WTC11 (cell line): ENCODE data around the gene GZMM. TPM values are rescaled to one million over a fixed set of nuclear protein-coding genes. Genes with fewer than 3 reads are reported as not detected.

Source experiments
- ATAC-seq: fragments of 200-7000 bp; cut with Tn5 transposase; 2 replicates; pipeline ENCODE4 v1.10.0; 2021; ENCODE audit warnings: mild to moderate bottlenecking, moderate library complexity
- CTCF ChIA-PET: fragments of 300-600 bp; sonication (Branson Sonifier 250); formaldehyde crosslinking; loops from one replicate; lab custom pipeline; 2021; ENCODE audit warnings: antibody characterized with exemption; lab: Charles Lee
- POLR2A ChIA-PET: fragments of 350-600 bp; sonication (Branson Sonifier 250); formaldehyde crosslinking; loops from one replicate; lab custom pipeline; 2021; ENCODE audit warnings: antibody characterized with exemption; lab: Charles Lee
- DNase-seq: peaks from one replicate; pipeline ENCODE4 v3.0.0; 2021; ENCODE audit warnings: low spot score
- H3K27ac Mint-ChIP-seq: 2 replicates; pipeline ENCODE4 v1.8.0; 2021; ENCODE audit warnings: mixed read lengths
- H3K27me3 Mint-ChIP-seq: 2 replicates; pipeline ENCODE4 v1.8.0; 2021; ENCODE audit warnings: low read depth, mild to moderate bottlenecking, moderate library complexity, mixed read lengths
- H3K36me3 Mint-ChIP-seq: 2 replicates; pipeline ENCODE4 v1.8.0; 2021; ENCODE audit warnings: mixed read lengths
- H3K4me1 Mint-ChIP-seq: 2 replicates; pipeline ENCODE4 v1.8.0; 2022; ENCODE audit warnings: mixed read lengths
- H3K4me3 Mint-ChIP-seq: 2 replicates; pipeline ENCODE4 v1.8.0; 2021; ENCODE audit warnings: mild to moderate bottlenecking, moderate library complexity, mixed read lengths
- H3K9me3 Mint-ChIP-seq: 2 replicates; pipeline ENCODE4 v1.8.0; 2021; ENCODE audit warnings: mixed read lengths
- CREM ChIP-seq: sonication (generic); formaldehyde crosslinking; IDR thresholded peaks from 2 replicates; pipeline ENCODE4 v1.8.1; 2022; ENCODE audit warnings: mild to moderate bottlenecking, missing genetic modification reagents, moderate library complexity
- FOXJ3 ChIP-seq: sonication (generic); formaldehyde crosslinking; IDR thresholded peaks from 2 replicates; pipeline ENCODE4 v1.9.0; 2021; ENCODE audit warnings: missing genetic modification reagents, mild to moderate bottlenecking, borderline replicate concordance
- FOXP1 ChIP-seq: sonication (generic); formaldehyde crosslinking; IDR thresholded peaks from 2 replicates; pipeline ENCODE4 v1.8.0; 2022; ENCODE audit warnings: missing genetic modification reagents, mild to moderate bottlenecking, moderate library complexity, borderline replicate concordance
- GTF2I ChIP-seq: fragments of 250-450 bp; sonication (Bioruptor Pico); conservative IDR thresholded peaks from 2 replicates; pipeline ENCODE4 v1.4.0; 2021; ENCODE audit warnings: mild to moderate bottlenecking
- JUN ChIP-seq: sonication (generic); formaldehyde crosslinking; IDR thresholded peaks from 2 replicates; pipeline ENCODE4 v1.8.0; 2023; ENCODE audit warnings: mild to moderate bottlenecking, missing genetic modification reagents
- NFATC4 ChIP-seq: fragments of 250-450 bp; sonication (Bioruptor Pico); IDR thresholded peaks from 2 replicates; pipeline ENCODE4 v1.9.0; 2021; ENCODE audit warnings: mild to moderate bottlenecking
- NR3C1 ChIP-seq: sonication (generic); formaldehyde crosslinking; conservative IDR thresholded peaks from 2 replicates; pipeline ENCODE4 v1.8.1; 2023; ENCODE audit warnings: low read depth, mild to moderate bottlenecking, missing genetic modification reagents
- SMAD4 ChIP-seq: sonication (generic); formaldehyde crosslinking; IDR thresholded peaks from 2 replicates; pipeline ENCODE4 v1.8.0; 2022; ENCODE audit warnings: mild to moderate bottlenecking, missing genetic modification reagents
- TEAD1 ChIP-seq: sonication (generic); formaldehyde crosslinking; IDR thresholded peaks from 2 replicates; pipeline ENCODE4 v1.8.0; 2022; ENCODE audit warnings: mild to moderate bottlenecking, missing genetic modification reagents
- TEAD4 ChIP-seq: sonication (generic); formaldehyde crosslinking; IDR thresholded peaks from 2 replicates; pipeline ENCODE4 v1.8.0; 2022; ENCODE audit warnings: mild to moderate bottlenecking, missing genetic modification reagents
- ZBTB21 ChIP-seq: sonication (generic); formaldehyde crosslinking; IDR thresholded peaks from 2 replicates; pipeline ENCODE4 v1.8.1; 2023; ENCODE audit warnings: mild to moderate bottlenecking, missing genetic modification reagents, borderline replicate concordance
- ZNF317 ChIP-seq: sonication (generic); formaldehyde crosslinking; IDR thresholded peaks from 2 replicates; pipeline ENCODE4 v1.8.1; 2023; ENCODE audit warnings: low read depth, mild to moderate bottlenecking, moderate library complexity, missing genetic modification reagents, borderline replicate concordance
- ZNF423 ChIP-seq: fragments of 250-450 bp; sonication (Bioruptor Pico); IDR thresholded peaks from 2 replicates; pipeline ENCODE4 v2.1.2; 2022; ENCODE audit warnings: mild to moderate bottlenecking, moderate library complexity
- ZNF671 ChIP-seq: fragments of 250-450 bp; sonication (Bioruptor Pico); IDR thresholded peaks from 2 replicates; pipeline ENCODE4 v1.8.0; 2021; ENCODE audit warnings: mild to moderate bottlenecking
- total RNA-seq: library from RNA; stranded (reverse); gene quantifications from 3 replicates; pipeline ENCODE4 v1.2.3, GENCODE V29; 2021
- TF ChIP-seq, protein P1 (sequence below): fragments of 200-600 bp; IDR thresholded peaks from 2 replicates; pipeline ENCODE4 v1.8.0; 2022; ENCODE audit warnings: antibody characterized with exemption
- TF ChIP-seq, protein P2 (sequence below): fragments of 250-450 bp; sonication (Bioruptor Pico); IDR thresholded peaks from 2 replicates; pipeline ENCODE4 v1.9.0; 2021; ENCODE audit warnings: mild to moderate bottlenecking, borderline replicate concordance
- TF ChIP-seq, protein P3 (sequence below): sonication (generic); formaldehyde crosslinking; IDR thresholded peaks from 2 replicates; pipeline ENCODE4 v1.8.1; 2023; ENCODE audit warnings: mild to moderate bottlenecking, missing genetic modification reagents
- TF ChIP-seq, protein P4 (sequence below): fragments of 250-450 bp; sonication (Bioruptor Pico); conservative IDR thresholded peaks from 2 replicates; pipeline ENCODE4 v1.9.0; 2021; ENCODE audit warnings: mild to moderate bottlenecking
- TF ChIP-seq, protein P5 (sequence below): sonication (generic); formaldehyde crosslinking; IDR thresholded peaks from 2 replicates; pipeline ENCODE4 v1.8.1; 2022; ENCODE audit warnings: low read depth, missing genetic modification reagents, borderline replicate concordance

Gene GZMM
- total RNA-seq, 1 experiment from 2014 or later = 0.68 TPM

DNA sequence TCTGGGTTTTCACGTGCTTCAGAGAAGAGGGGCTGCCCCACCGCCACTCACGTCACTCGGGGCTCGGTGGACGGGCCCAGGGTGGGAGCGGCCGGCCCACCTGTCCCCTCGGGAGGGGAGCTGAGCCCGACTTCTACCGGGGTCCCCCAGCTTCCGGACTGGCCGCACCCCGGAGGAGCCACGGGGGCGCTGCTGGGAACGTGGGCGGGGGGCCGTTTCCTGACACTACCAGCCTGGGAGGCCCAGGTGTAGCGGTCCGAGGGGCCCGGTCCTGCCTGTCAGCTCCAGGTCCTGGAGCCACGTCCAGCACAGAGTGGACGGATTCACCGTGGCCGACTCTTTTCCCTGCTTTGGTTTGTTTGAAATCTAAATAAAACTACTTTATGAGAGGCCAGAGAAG lies 2.2 kb upstream of the GZMM start:
- POLR2A ChIA-PET = interaction anchor here (1.0 to 1.5 kb wide), 3 partner anchors 10 to 13 kb away, joined by 3 to 7 read pairs (median 5); partner anchors contain the start of gene CDC34
- Mint-ChIP-seq H3K4me1 (peaks cover 7% of the 10 kb centered on the region), H3K9me3 (no peaks in the 10 kb centered on the region), H3K4me3 (no peak overlapping the region), H3K27me3 (no peaks in the 10 kb centered on the region), H3K36me3 (peaks cover 11% of the 10 kb centered on the region), H3K27ac (no peak overlapping the region)
- TF ChIP-seq, protein P1, sequence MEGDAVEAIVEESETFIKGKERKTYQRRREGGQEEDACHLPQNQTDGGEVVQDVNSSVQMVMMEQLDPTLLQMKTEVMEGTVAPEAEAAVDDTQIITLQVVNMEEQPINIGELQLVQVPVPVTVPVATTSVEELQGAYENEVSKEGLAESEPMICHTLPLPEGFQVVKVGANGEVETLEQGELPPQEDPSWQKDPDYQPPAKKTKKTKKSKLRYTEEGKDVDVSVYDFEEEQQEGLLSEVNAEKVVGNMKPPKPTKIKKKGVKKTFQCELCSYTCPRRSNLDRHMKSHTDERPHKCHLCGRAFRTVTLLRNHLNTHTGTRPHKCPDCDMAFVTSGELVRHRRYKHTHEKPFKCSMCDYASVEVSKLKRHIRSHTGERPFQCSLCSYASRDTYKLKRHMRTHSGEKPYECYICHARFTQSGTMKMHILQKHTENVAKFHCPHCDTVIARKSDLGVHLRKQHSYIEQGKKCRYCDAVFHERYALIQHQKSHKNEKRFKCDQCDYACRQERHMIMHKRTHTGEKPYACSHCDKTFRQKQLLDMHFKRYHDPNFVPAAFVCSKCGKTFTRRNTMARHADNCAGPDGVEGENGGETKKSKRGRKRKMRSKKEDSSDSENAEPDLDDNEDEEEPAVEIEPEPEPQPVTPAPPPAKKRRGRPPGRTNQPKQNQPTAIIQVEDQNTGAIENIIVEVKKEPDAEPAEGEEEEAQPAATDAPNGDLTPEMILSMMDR = no peak
- TF ChIP-seq, protein P2, sequence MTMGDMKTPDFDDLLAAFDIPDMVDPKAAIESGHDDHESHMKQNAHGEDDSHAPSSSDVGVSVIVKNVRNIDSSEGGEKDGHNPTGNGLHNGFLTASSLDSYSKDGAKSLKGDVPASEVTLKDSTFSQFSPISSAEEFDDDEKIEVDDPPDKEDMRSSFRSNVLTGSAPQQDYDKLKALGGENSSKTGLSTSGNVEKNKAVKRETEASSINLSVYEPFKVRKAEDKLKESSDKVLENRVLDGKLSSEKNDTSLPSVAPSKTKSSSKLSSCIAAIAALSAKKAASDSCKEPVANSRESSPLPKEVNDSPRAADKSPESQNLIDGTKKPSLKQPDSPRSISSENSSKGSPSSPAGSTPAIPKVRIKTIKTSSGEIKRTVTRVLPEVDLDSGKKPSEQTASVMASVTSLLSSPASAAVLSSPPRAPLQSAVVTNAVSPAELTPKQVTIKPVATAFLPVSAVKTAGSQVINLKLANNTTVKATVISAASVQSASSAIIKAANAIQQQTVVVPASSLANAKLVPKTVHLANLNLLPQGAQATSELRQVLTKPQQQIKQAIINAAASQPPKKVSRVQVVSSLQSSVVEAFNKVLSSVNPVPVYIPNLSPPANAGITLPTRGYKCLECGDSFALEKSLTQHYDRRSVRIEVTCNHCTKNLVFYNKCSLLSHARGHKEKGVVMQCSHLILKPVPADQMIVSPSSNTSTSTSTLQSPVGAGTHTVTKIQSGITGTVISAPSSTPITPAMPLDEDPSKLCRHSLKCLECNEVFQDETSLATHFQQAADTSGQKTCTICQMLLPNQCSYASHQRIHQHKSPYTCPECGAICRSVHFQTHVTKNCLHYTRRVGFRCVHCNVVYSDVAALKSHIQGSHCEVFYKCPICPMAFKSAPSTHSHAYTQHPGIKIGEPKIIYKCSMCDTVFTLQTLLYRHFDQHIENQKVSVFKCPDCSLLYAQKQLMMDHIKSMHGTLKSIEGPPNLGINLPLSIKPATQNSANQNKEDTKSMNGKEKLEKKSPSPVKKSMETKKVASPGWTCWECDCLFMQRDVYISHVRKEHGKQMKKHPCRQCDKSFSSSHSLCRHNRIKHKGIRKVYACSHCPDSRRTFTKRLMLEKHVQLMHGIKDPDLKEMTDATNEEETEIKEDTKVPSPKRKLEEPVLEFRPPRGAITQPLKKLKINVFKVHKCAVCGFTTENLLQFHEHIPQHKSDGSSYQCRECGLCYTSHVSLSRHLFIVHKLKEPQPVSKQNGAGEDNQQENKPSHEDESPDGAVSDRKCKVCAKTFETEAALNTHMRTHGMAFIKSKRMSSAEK (CRISPR knock-in tag) = no peak
- no peak for TF ChIP-seq ZNF423 (CRISPR knock-in tag)
- TF ChIP-seq, protein P3, sequence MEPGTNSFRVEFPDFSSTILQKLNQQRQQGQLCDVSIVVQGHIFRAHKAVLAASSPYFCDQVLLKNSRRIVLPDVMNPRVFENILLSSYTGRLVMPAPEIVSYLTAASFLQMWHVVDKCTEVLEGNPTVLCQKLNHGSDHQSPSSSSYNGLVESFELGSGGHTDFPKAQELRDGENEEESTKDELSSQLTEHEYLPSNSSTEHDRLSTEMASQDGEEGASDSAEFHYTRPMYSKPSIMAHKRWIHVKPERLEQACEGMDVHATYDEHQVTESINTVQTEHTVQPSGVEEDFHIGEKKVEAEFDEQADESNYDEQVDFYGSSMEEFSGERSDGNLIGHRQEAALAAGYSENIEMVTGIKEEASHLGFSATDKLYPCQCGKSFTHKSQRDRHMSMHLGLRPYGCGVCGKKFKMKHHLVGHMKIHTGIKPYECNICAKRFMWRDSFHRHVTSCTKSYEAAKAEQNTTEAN (CRISPR knock-in tag) = no peak
- no peak for TF ChIP-seq TEAD1 (CRISPR knock-in tag)
- TF ChIP-seq ZBTB21 (CRISPR knock-in tag) = no peak
- no peak for TF ChIP-seq TEAD4
- TF ChIP-seq, protein P4, sequence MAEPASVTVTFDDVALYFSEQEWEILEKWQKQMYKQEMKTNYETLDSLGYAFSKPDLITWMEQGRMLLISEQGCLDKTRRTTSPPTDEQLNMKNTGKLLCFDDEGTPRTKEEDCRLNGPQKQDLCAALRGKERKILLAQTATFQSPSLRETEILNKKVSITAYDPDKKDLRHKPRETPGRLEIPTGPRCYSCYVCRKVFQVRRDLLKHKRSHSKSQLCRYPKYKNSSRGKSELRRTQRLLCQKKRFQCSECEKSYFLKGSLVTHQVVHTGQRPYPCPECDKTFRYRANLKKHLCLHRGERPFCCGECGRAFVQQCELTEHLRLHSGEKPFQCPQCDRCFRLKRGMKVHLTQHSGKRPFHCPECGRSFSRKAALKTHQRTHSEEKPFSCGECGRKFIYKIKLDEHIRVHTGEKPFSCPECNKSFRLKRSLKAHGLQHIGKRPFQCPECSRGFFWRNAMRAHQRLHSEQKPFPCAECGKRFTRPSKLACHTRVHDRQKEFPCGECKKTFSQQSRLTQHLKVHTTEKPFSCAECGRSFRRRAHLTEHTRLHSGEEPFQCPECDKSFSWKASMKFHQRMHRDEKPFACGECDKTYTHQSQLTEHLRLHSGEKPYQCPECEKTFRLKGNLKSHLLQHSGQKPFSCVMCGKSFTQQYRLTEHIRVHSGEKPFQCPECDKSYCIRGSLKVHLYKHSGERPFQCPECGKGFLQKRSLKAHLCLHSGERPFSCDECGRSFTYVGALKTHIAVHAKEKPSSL = no peak
- TF ChIP-seq GTF2I (CRISPR knock-in tag) = no peak
- no peak for TF ChIP-seq ZNF317 (CRISPR knock-in tag)
- TF ChIP-seq JUN = no peak
- TF ChIP-seq CREM (CRISPR knock-in tag) = no peak
- no peak for TF ChIP-seq FOXP1 (CRISPR knock-in tag)
- CTCF ChIA-PET = interaction anchor here (1.2 to 1.3 kb wide), 2 partner anchors 9 to 31 kb away, joined by 6 to 7 read pairs; no protein-coding TSS in a partner anchor
- DNase-seq (no peak), ATAC-seq (no peak)

DNA sequence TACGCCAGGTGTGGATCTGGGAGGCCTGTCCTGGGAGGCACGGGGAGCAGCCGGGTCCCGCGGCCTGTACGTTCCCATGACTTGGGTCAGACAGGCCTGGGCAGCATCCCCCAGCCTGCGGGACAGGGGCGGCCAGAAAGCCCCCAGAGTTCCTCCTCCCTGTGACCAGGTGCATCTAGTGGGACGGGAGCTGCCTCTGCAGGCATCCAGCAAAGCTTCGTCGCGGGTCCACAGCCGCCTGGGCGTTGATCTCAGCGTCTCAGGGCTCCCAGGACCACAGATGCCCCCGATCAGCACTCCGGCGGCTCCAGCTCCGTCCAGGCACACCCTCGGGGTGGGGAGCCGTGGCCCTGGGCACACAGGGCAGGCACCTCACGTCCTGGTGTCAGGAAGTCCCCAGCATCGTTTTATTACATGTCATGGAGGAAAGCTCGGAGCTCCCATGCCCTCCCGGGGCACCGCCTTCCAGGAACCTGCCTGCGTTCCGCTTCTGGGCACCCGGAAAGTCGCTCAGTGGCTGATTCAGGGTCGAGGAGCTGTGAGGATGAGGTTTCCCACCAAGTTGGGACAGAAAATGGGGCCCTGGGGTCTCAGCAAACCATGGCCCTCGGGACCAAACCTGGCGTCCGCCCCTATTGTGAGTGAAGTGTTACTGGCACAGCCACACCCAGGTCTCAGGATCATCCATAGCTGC lies 1.5 kb upstream of the GZMM start:
- Mint-ChIP-seq H3K27me3 (no peaks in the 10 kb centered on the region), H3K9me3 (no peaks in the 10 kb centered on the region), H3K4me1 (peaks cover 7% of the 10 kb centered on the region), H3K36me3 (peaks cover 11% of the 10 kb centered on the region), H3K27ac (no peak overlapping the region), H3K4me3 (no peak overlapping the region)
- no peak for DNase-seq
- CTCF ChIA-PET = interaction anchor here (1.2 to 1.3 kb wide), 2 partner anchors 10 to 31 kb away, joined by 6 to 7 read pairs; no protein-coding TSS in a partner anchor
- ATAC-seq = no peak
- POLR2A ChIA-PET = interaction anchor here (0.6 to 1.5 kb wide), 4 partner anchors 10 to 71 kb away, joined by 3 to 7 read pairs (median 4); partner anchors contain the start of gene CDC34
- no peak for TF ChIP-seq NFATC4 (CRISPR knock-in tag)
- no peak for TF ChIP-seq ZNF671 (CRISPR knock-in tag)
- TF ChIP-seq NR3C1 (CRISPR knock-in tag) = no peak
- TF ChIP-seq FOXJ3 (CRISPR knock-in tag) = no peak
- TF ChIP-seq, protein P5, sequence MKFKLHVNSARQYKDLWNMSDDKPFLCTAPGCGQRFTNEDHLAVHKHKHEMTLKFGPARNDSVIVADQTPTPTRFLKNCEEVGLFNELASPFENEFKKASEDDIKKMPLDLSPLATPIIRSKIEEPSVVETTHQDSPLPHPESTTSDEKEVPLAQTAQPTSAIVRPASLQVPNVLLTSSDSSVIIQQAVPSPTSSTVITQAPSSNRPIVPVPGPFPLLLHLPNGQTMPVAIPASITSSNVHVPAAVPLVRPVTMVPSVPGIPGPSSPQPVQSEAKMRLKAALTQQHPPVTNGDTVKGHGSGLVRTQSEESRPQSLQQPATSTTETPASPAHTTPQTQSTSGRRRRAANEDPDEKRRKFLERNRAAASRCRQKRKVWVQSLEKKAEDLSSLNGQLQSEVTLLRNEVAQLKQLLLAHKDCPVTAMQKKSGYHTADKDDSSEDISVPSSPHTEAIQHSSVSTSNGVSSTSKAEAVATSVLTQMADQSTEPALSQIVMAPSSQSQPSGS (CRISPR knock-in tag) = no peak
- no peak for TF ChIP-seq SMAD4
